GM21526 (cell line): ENCODE results near the gene FHIP1B.
"Not testable (repeated sequence)": the region's sequence is repeated elsewhere in the genome, so short reads cannot be mapped to it uniquely, and the experiment has no call there.

Source experiments
- ATAC-seq: cut with Tn5 transposase; IDR thresholded peaks from one replicate; pipeline ENCODE4 v1.9.1; 2021; ENCODE audit warnings: moderate library complexity; ENCODE audit not compliant: unreplicated experiment, low FRiP score

FHIP1B gene

DNA sequence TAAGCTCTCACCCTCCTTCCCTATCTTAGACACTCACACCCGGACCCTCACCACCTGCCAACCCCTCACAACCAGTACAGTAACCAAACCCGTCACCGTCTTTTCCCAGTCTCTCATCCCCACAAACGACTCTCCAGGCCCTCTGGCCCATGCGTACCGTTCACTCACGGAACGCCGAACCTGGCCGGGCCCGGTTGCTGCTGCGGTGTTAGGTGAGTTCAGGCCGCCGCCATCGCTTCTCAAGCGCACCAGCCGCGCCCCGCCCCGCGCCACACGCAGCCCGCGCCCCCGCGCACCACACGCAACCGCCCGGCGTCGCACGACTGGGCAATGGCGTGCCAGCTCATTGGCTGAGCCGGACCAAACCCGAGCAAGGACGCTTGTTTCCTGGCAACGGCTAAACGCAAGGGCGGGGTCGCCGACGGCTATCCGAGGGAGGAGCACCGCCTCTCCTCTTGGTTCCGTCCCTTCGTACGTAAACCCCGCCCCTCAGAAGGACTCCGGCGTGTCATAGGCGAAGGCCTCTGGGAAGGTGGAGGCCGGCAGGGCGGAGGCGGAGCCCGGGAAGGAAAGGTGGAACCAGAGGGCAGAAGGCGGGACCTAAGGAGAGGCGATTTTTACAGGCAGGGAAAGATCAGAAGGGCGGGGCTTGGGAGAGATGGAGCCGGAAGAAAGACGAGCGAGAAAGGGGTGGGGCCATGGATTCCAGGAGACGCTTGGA lies at the start of gene FHIP1B:
Gene FHIP1B, minus strand, starts transcription at position 250 of the 721 bp plus-strand sequence. CDS start 10,120 bp downstream, outside the sequence.
- peak; percentile 97 for ATAC-seq

DNA sequence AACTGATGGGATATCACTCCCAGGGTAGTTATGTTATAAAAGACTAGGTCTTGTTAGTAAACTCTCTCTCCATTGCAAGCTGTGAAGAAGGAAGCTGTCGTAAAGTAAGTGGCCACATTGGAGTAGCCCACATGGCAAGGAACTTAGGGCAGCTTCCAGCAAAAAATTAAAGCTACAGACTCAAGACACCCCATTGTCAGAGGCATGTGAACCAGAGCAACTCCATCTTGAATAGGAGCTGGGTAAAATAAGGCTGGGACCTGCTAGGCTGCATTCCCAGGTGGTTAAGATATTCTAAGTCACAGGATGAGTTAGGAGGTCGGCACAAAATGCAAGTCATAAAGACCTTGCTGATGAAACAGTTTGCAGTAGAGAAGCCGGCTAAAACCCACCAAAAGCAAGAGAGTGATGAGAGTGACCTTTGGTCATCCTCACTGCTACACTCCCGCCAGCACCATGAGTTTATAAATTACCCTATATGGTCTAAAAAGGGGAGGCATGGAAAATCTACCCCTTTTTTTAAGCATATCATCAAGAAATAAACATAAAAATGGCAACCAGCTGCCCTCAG lies 49.1 kb upstream of the FHIP1B start:
- ATAC-seq = no peak

DNA sequence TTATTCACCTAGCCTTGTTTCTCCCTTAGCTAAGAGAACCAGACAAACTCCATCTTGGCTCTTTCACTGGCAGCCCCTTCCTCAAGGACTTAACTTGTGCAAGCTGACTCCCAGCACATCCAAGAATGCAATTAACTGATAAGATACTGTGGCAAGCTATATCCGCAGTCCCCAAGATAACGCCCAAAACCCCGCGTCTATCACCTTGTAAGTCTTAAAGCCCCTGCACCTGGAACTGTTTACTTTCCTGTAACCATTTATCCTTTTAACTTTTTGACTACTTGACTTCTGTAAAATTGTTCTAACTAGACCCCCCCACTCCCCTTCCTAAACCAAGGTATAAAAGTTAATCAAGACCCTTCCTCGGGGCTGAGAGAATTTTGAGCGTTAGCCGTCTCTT lies 46.4 kb upstream of the FHIP1B start:
- ATAC-seq = not testable (repeated sequence)

DNA sequence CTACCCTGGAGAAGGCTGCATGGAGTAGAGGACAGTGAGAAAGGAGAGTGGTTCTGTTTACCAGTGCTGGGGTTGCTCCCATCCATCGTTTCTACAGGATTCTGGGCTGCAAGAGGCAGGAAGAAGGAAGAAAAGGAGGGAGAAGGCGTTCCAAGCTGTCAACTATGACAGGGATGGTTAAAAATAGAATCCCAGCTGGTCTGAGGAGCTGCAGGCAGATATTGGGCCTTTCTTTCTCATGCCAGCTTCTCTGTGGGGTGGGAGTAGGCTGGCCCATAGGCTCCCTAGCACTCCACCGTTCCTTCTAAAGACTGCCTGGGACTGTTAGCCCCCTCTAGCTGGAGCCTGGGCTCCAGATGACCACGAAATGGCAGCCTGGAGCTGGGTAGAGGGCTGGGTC lies 38.8 kb upstream of the FHIP1B start:
- no peak for ATAC-seq

DNA sequence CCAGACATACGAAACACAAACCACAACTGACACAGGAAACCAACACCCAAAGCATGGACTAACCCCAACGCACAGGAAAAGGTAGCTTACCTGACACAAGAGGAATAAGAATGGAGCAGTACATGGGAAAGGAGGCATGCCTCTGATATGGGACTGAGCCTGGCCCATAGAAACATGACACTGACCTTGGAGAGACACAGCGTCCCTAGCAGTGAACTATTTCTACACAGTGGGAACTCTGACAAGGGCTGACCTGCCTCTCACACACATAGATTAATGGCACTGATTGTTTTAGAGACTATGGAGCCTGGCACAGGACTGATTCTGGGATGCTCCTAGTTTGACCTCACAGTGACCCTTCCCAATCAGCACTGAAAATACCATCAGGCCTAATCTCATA lies 37.2 kb upstream of the FHIP1B start:
- ATAC-seq = no peak

DNA sequence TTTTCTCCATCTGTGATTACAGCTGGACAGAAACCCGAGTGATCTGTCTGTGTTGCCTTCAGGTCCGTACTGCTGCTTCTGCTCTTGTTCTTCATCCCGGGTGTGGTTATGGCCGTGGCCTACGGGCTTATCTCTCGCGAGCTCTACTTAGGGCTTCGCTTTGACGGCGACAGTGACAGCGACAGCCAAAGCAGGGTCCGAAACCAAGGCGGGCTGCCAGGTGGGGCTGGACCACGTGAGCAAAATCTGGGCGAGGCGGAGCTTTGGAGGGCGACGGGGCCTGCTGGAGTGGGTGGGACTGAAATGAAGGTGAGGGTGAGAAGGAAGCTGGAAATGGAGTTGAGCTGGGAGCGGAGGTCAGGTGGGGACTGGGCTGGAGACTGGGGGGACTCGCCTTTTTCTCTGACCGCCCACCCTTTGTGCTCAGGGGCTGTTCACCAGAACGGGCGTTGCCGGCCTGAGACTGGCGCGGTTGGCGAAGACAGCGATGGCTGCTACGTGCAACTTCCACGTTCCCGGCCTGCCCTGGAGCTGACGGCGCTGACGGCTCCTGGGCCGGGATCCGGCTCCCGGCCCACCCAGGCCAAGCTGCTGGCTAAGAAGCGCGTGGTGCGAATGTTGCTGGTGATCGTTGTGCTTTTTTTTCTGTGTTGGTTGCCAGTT lies 36.3 kb upstream of the FHIP1B start:
- ATAC-seq = no peak

DNA sequence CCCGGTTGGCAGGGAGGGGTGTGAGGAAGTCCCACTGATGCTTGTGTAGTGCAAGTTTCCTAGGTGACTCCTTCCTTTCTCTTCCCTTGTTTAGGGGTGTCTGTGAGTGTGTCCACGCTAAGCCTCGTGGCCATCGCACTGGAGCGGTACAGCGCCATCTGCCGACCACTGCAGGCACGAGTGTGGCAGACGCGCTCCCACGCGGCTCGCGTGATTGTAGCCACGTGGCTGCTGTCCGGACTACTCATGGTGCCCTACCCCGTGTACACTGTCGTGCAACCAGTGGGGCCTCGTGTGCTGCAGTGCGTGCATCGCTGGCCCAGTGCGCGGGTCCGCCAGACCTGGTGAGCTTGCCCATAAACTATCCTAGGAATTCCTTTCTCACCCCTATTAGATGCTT lies 35.6 kb upstream of the FHIP1B start:
- no peak for ATAC-seq

DNA sequence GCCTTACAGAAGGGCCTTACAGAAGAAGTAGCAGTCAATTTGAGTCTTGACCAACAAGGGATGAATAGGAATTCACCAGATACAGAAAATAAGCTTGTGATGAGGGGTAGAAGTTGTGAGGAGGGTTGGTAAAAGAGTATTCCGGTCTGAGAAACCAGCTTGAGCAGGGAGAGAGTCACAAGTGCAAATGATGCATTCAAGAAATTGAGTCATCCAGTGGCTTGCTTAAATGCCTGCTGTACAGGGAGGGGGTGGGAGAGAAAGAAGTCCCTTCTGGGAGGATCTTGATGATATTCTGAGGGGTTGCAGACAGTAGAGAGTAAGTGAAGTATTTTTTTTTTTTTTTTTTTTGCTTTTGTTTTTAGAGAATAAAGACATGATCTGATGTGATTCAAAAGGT lies 34.4 kb upstream of the FHIP1B start:
- no peak for ATAC-seq

DNA sequence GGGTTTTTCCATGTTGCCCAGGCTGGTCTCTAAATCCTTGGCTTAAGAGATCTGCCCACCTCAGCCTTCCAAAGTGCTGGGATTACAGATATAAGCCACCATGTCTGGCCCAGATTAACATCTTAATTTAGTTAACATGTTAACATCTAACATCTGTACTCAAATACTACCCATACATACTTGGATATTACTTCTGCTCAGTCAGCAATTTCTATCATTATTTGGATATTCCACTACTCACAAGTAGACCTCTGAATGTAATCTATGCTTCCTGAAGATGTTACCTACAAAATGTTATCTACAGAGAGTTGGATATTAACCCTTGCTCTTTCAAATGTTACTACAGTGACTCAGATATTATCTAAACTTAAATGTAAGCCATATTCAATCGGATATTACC lies 29.2 kb upstream of the FHIP1B start:
- no peak for ATAC-seq

DNA sequence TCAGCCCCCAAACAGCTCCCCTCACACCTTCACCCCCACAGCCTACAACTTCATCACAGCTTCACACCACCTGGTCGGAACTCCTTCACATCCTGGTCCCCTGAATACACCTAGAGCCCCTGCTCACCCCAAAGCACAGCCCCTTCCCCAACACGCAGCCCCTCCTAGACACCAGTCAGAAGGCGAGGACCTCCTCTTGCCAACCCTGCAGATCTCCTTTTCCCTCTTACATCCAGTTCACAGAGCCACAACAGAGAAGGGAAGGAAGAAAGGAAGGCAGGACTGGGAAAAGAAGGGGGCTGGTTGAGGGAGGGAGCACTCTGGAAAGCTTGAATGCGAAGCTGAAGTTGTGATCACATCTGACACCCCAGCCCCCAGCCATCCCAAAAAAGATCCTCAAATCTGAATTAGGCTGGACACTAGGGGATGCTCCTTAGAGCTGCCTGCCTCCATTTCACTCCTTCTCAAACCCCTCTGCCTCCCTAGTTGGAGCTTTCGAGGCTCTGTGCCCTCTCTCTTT lies 25.8 kb upstream of the FHIP1B start:
- ATAC-seq = no peak

DNA sequence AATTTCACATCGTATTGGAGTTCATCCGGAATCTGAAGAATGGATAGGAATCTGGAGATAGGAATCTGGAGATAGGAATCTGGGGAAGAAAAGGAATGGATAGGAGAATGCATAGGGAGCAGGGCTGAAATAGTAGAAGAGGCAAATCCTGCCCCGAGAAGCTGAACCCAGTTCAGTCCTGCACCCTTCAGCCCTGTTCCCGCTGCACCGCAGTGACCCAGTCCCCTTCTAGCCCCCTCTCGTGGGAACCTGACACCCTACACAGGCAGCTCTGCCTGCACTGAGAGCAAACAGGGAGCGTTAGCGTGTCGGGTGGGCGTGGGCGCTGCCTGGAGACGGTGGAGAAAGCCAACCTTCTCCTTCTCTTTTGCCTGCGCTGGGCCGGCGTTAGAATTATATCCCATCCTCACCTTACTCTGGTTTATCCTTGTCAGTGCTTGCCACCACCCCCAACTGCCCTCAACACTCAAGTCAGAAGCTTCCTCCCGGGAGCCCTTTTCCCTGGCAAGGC lies 24.2 kb upstream of the FHIP1B start:
- no peak for ATAC-seq

DNA sequence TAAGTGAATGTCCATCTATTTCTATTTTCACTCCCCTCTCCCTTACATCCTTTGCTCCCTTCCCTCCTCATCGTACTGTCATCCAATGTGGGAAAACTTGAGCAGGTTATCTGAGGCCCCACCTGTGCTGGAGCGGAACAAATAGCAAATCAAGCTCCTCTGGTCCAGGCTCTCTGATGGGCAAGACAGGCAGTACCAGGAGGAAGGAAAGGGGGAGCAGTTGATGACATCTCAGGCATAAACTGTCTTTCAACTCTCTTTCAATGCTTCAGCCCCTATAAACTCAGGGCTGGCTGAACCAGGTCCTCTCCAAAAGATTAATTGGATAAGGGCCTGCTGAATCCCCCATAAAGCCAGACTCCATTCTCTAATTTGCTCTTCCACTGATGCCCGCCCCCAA lies 23.7 kb upstream of the FHIP1B start:
- ATAC-seq = no peak

DNA sequence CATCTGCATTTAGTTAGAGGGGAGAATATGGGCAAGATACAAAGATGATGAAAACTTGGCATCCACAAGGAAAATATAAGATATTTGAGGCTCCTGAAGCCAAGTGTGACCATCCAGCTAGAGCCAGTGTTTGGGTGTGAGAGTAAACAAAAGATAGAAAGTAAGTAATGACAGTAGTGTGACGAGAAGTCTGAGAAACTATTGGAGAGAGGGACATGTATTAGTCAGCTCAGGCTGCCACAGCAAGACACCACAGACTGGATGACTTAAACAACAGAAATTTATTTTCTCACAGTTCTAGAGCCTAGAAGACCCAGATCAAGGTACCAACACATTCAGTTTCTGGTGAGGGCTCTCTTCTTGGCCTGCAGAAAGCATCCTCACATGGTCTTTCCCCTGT lies 18.8 kb upstream of the FHIP1B start:
- no peak for ATAC-seq

DNA sequence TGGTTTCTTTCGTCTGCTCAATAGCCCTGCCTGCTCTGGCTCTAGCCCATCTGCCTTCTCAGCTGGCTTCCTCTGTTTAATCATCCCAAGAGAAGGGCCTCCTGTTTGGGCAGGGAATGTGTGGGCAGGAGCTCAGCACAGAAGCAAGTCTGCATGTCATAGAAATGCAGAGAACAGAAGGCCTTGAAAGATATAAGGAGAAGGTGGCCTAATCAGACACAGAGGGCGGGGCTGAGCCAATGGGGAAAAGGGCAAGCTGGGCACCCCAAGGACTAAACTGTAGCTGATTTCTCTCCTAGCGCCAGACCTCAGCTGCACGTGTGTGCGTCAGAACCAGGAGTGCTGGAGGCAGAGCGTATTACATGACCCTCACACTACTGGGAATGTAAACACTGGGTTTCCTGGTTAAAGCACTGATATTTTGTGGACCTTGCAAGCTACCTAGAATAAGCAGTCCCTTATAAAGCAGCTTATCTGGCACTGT lies 17.6 kb upstream of the FHIP1B start:
- ATAC-seq = no peak

DNA sequence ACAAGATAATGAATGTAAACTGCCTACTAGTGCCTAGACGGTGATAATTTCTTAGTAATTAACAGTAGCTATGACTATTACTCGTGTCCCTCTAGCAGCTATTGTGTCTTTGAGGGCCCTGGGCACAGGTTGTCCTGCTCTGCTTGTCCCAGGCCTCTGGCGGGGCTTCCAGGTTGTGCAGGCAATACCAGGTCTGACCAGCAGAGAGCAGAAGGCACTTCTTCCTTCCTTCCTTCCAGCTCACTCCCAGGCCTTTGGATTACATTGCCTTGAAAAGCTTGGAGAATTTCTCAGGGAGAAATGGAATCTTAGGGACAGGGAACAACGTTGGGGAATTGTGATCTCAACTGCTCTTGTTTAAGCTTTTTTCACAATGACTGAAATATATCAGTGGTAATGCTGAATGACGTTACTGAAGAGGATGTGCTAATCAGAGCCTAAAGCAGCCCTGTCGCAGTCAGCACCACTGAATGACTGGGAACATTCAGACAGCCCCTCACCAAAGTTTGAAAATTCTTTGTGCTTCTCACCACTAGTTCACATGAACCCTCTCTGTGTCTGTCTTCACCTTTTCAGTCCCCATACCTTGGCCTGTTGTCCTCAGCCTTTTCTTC lies 16.8 kb upstream of the FHIP1B start:
- peak; percentile 70 for ATAC-seq

DNA sequence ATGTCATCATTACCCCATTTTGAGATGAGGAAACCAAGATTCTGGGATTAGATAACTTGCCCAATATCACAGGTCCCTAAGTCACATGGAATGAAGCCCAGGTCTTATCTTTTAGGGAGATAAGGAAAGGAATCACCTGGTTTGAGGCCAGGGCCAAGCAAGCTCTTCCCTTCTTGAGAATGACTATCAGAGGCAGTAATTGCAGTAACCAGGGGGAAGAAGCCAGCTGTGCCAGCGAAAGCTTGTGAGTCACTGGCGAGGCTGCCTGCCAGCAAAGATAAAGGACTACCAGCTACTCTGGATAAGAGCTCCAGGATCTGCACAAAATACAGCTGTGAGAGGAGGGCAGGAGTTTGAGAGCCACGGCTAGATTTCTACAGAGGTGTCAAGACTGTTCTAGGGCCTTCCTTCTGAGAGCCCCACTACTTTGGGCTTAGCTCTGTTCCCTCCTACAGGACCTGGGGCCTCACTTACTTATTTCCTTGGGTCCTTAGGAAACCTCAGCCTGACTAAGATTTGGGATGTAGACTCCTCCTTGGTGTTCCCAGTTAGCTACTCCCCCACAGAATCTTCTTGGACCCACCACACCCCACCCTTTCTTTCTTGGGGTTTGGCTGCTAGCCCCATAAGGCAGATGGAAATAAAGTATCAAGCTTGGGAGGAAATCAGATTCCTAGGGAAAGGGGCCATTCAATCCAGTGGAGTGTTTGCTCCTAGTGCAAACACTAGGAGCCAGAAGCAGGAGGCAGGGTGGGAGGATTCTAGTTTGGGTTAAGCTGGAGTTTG lies 15.5 kb upstream of the FHIP1B start:
- ATAC-seq = no peak

DNA sequence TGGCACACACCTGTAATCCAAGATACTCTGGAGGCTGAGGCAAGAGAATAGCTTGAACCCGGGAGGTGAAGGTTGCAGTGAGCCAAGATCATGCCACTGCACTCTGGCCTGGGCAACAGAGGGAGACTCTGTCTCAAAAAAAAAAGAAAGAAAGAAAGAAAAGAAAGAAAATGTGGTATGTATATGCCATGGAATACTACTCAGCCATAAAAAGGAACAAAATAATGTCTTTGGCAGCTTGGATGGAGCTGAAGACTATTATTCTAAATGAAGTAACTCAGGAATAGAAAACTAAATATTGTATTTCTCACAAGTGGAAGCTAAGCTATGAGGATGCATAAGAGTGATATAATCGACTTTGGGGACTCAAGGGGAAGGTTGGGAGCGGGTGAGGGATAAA lies 14.5 kb upstream of the FHIP1B start:
- ATAC-seq = not testable (repeated sequence)

DNA sequence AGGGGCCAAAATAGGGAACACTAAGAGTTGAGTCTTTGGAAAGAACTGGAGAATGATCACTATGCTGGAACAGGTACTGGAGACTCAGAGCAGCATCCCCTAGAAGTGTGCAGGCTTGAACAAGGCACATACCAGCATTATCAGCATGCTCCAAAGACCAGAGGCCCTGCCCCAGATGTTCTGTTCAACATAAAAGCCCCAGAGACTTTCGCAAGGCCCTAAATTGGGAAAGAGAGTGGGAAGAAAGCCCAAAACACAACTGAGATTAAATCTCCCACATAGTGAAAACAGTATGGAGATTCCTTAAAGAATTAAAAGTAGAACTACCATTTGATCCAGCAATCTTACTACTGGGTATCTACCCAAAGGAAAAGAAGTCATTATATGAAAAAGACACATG lies 13.8 kb upstream of the FHIP1B start:
- ATAC-seq = no peak

DNA sequence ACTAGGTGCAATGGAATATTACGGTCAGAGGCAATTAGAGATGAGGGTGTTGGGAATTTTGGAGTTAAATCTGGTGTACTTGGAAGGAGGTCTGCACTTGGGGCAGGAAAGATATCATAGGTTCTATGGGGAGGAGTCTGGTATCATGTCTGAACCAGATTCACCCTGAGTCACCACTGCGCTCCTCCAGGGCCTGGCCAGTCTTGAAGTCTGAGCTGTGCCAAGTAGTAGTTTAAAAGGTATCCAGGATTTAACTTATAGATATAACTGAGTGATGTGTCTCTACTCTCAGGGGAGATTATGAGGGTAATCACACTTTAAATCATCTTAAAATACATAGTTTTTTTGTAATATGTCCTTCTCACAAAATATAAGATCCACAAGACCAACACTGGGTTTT lies 11.1 kb upstream of the FHIP1B start:
- no peak for ATAC-seq

DNA sequence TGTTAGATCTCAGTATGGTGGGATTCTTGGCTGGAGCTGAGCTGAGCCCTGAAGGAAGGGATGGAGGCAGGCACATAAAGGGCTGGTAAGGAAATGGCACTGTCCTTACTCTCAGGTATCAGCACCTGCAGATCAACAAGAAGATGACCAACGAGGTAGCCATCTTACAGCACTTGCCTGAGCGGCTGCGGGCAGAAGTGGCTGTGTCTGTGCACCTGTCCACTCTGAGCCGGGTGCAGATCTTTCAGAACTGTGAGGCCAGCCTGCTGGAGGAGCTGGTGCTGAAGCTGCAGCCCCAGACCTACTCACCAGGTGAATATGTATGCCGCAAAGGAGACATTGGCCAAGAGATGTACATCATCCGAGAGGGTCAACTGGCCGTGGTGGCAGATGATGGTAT lies 6.9 kb upstream of the FHIP1B start:
- no peak for ATAC-seq
